Glutamatergic neuron (in vitro differentiated cells): Measurements from ENCODE around the gene NPPA. TPM values are rescaled to one million over a fixed set of nuclear protein-coding genes. Genes with fewer than 3 reads are reported as not detected.
"Not testable (repeated sequence)": the region's sequence is repeated elsewhere in the genome, so short reads cannot be mapped to it uniquely, and the experiment has no call there.

Experiments used
- DNase-seq: peaks from one replicate; pipeline ENCODE4 v3.0.0; 2022
- H3K27ac Mint-ChIP-seq: one replicate; pipeline ENCODE4 v1.8.0; 2020; ENCODE audit warnings: mild to moderate bottlenecking, mixed read lengths, inconsistent platforms; ENCODE audit not compliant: unreplicated experiment
- H3K27me3 Mint-ChIP-seq: one replicate; pipeline ENCODE4 v1.8.0; 2020; ENCODE audit warnings: mild to moderate bottlenecking, moderate library complexity, mixed read lengths, inconsistent platforms; ENCODE audit not compliant: unreplicated experiment
- H3K36me3 Mint-ChIP-seq: one replicate; pipeline ENCODE4 v1.8.0; 2020; ENCODE audit warnings: mild to moderate bottlenecking, mixed read lengths, inconsistent platforms; ENCODE audit not compliant: unreplicated experiment
- H3K4me1 Mint-ChIP-seq: one replicate; pipeline ENCODE4 v1.8.0; 2020; ENCODE audit warnings: mild to moderate bottlenecking, low read depth, mixed read lengths, inconsistent platforms; ENCODE audit not compliant: unreplicated experiment
- H3K4me3 Mint-ChIP-seq: one replicate; pipeline ENCODE4 v1.8.0; 2020; ENCODE audit warnings: mild to moderate bottlenecking, mixed read lengths, inconsistent platforms; ENCODE audit not compliant: unreplicated experiment
- H3K9me3 Mint-ChIP-seq: one replicate; pipeline ENCODE4 v1.8.0; 2020; ENCODE audit warnings: mild to moderate bottlenecking, moderate library complexity, mixed read lengths, inconsistent platforms; ENCODE audit not compliant: unreplicated experiment
- CTCF ChIP-seq: fragments of 200-600 bp; sonication (generic); IDR thresholded peaks from one replicate; pipeline ENCODE4 v1.5.0; 2021; ENCODE audit not compliant: partially characterized antibody, unreplicated experiment
- long read RNA-seq: library from polyadenylated mRNA; unstranded; transcript quantifications from one replicate; pipeline ENCODE4 v2.0.0, GENCODE V29; 2020; ENCODE audit not compliant: unreplicated experiment
- total RNA-seq: library from RNA; stranded (reverse); fragmentation: NEBNext Ultra II Directional; extraction: Animal tissue kit (Norgen Biotek cat#: 25700); gene quantifications from one replicate; pipeline ENCODE4 v1.2.1, GENCODE V29; 2021; ENCODE audit not compliant: unreplicated experiment

The NPPA gene
- total RNA-seq = not detected
- long read RNA-seq, partial matches to known transcripts = 0 of 1 reads
- long read RNA-seq, other reads (novel, unspliced or antisense) = 1 of 1 reads

GRCh38 chr1:11847667-11848372 is at the start of gene NPPA:
Gene NPPA (minus strand): TSS chr1:11847783. CDS start chr1:11847684, 99 bp downstream.
- no peak for TF ChIP-seq CTCF
- no peaks in the 10 kb centered on the region for H3K36me3 Mint-ChIP-seq
- peaks cover 22% of the 10 kb centered on the region for H3K4me1 Mint-ChIP-seq
- H3K27me3 Mint-ChIP-seq = peaks cover 1% of the 10 kb centered on the region
- H3K4me3 Mint-ChIP-seq = no peak within 1 kb of the TSS
- H3K9me3 Mint-ChIP-seq = peaks cover 4% of the 10 kb centered on the region
- peak within 1 kb of the TSS; percentile 55 for H3K27ac Mint-ChIP-seq
- DNase-seq = no peak

GRCh38 chr1:11894501-11894900 is 46.9 kb upstream of the NPPA start:
- H3K9me3 Mint-ChIP-seq, H3K27ac Mint-ChIP-seq, H3K36me3 Mint-ChIP-seq, H3K27me3 Mint-ChIP-seq, H3K4me3 Mint-ChIP-seq, DNase-seq, H3K4me1 Mint-ChIP-seq: not testable (repeated sequence)

- Mint-ChIP-seq H3K27me3 (peaks cover 3% of the 10 kb centered on the region), H3K4me3 (no peak overlapping the region), H3K4me1 (no peaks in the 10 kb centered on the region), H3K27ac (no peak overlapping the region), H3K9me3 (no peaks in the 10 kb centered on the region), H3K36me3 (no peaks in the 10 kb centered on the region)
- peak; percentile 77 for TF ChIP-seq CTCF
- peak; percentile 77 for DNase-seq
These were observed 46.3 kb upstream of the NPPA start for GRCh38 chr1:11893907-11894251.

- Mint-ChIP-seq H3K36me3 (no peaks in the 10 kb centered on the region), H3K27ac (no peak overlapping the region), H3K9me3 (no peaks in the 10 kb centered on the region), H3K4me1 (no peaks in the 10 kb centered on the region), H3K4me3 (no peak overlapping the region), H3K27me3 (peaks cover 3% of the 10 kb centered on the region)
- DNase-seq = no peak
- no peak for TF ChIP-seq CTCF
These were observed 44.0 kb upstream of the NPPA start for GRCh38 chr1:11891433-11892186.

GRCh38 chr1:11888877-11889208 is 41.3 kb upstream of the NPPA start:
- Mint-ChIP-seq H3K9me3 (no peaks in the 10 kb centered on the region), H3K4me3 (no peak overlapping the region), H3K36me3 (no peaks in the 10 kb centered on the region), H3K4me1 (peaks cover 8% of the 10 kb centered on the region), H3K27ac (no peak overlapping the region), H3K27me3 (peaks cover 3% of the 10 kb centered on the region)
- TF ChIP-seq CTCF = no peak
- DNase-seq = no peak
